Stimulated activated CD8-positive, alpha-beta memory T cell treated with anti-CD3 and anti-CD28 coated beads, Interleukin-12 subunit alpha, Interleukin-12 subunit beta, amount 100 ng/mL, for 24 hours (primary cell): ENCODE measurements around the gene LDLRAD4.

Source experiments
- DNase-seq: peaks from one replicate; pipeline ENCODE4 v3.0.0-alpha.2; 2020; ENCODE audit errors: extremely low read depth

LDLRAD4 gene

GRCh38 chr18:13429016-13429415 lies 210.5 kb downstream of the LDLRAD4 start:
- DNase-seq: no peak

- DNase-seq: no peak
These were observed 211.4 kb downstream of the LDLRAD4 start for GRCh38 chr18:13429884-13430510.

- no peak for DNase-seq
These were observed 212.1 kb downstream of the LDLRAD4 start for GRCh38 chr18:13430663-13431062.

GRCh38 chr18:13431886-13432285 lies 213.3 kb downstream of the LDLRAD4 start:
- no peak for DNase-seq

- DNase-seq: no peak
These were observed 214.6 kb downstream of the LDLRAD4 start for GRCh38 chr18:13433125-13433524.

GRCh38 chr18:13433685-13434084 lies 215.1 kb downstream of the LDLRAD4 start:
- no peak for DNase-seq

GRCh38 chr18:13434854-13435253 lies 216.3 kb downstream of the LDLRAD4 start:
- no peak for DNase-seq

- no peak for DNase-seq
These were observed 217.2 kb downstream of the LDLRAD4 start for GRCh38 chr18:13435586-13436333.

GRCh38 chr18:13436576-13436975 lies 218.0 kb downstream of the LDLRAD4 start:
- DNase-seq: no peak

- DNase-seq: no peak
These were observed 218.5 kb downstream of the LDLRAD4 start for GRCh38 chr18:13437034-13437433.

- no peak for DNase-seq
These were observed 219.4 kb downstream of the LDLRAD4 start for GRCh38 chr18:13437796-13438506.

- DNase-seq: no peak
These were observed 220.0 kb downstream of the LDLRAD4 start for GRCh38 chr18:13438507-13439056.

GRCh38 chr18:13439461-13439860 lies 220.9 kb downstream of the LDLRAD4 start:
- no peak for DNase-seq

GRCh38 chr18:13440277-13441248 lies 222.0 kb downstream of the LDLRAD4 start:
- DNase-seq: no peak

- DNase-seq: no peak
These were observed 223.2 kb downstream of the LDLRAD4 start for GRCh38 chr18:13441736-13442135.

GRCh38 chr18:13442451-13442850 lies 223.9 kb downstream of the LDLRAD4 start:
- no peak for DNase-seq

GRCh38 chr18:13443552-13443951 lies 225.0 kb downstream of the LDLRAD4 start:
- no peak for DNase-seq

GRCh38 chr18:13444430-13445240 lies 226.1 kb downstream of the LDLRAD4 start:
- DNase-seq: no peak

- DNase-seq: no peak
These were observed 226.8 kb downstream of the LDLRAD4 start for GRCh38 chr18:13445241-13445897.

GRCh38 chr18:13446024-13446423 lies 227.5 kb downstream of the LDLRAD4 start:
- DNase-seq: no peak
